Naive thymus-derived CD4-positive, alpha-beta T cell (primary cell): ENCODE data around the gene RIMS3. TPM values are rescaled to one million over a fixed set of nuclear protein-coding genes. Genes with fewer than 3 reads are reported as not detected.

ENCODE experiments used
- polyA plus RNA-seq, 2 donors: library from polyadenylated mRNA; unstranded; fragments of 300-500 nt; fragmentation: Illumina TruSeq; gene quantifications; one replicate each; pipeline ENCODE4 v1.2.3, GENCODE V29; 2021
- total RNA-seq, 6 experiments: library from RNA in 5 of 6; stranded (reverse) in 5 of 6; gene quantifications; 1 replicate in 5 of 6; 2 replicates in 1 of 6; pipeline ENCODE4 v1.2.3 and lab custom pipeline; 2021 to 2026

The RIMS3 gene
- total and polyA plus RNA-seq, 7 experiments from 2014 or later: 1.1 to 4.3 (median 2.2) TPM

Other genes with a start within 250 kb of the RIMS3 start
- 1 to 10 TPM; 2.2 to 8.3 (median 5.3) TPM for gene ZFP69B, start 215.2 kb downstream of the RIMS3 start, total RNA-seq
- gene ZFP69B, start 215.2 kb downstream of the RIMS3 start, polyA plus RNA-seq: 1 to 10 TPM; 3.0 to 3.6 TPM
- gene ZFP69, start 188.4 kb downstream of the RIMS3 start, total RNA-seq: 1 to 10 TPM; 2.7 to 4.3 (median 3.4) TPM
- 1 to 10 TPM; 4.1 to 7.8 TPM for gene ZFP69, start 188.4 kb downstream of the RIMS3 start, polyA plus RNA-seq
- gene EXO5, start 156.9 kb downstream of the RIMS3 start, total RNA-seq: 10 to 100 TPM in 2 of 5 experiments, 1 to 10 TPM in 3; 5.2 to 14.1 (median 8.6) TPM
- gene EXO5, start 156.9 kb downstream of the RIMS3 start, polyA plus RNA-seq: 1 to 10 TPM; 8.1 to 8.8 TPM
- gene ZNF684, start 134.0 kb downstream of the RIMS3 start, total RNA-seq: 1 to 10 TPM; 1.3 to 6.6 (median 3.7) TPM
- gene ZNF684, start 134.0 kb downstream of the RIMS3 start, polyA plus RNA-seq: 1 to 10 TPM; 2.5 to 3.6 TPM
- gene NFYC, start 26.0 kb upstream of the RIMS3 start, total RNA-seq: 10 to 100 TPM; 44.2 to 88.5 (median 73.6) TPM
- 10 to 100 TPM; 36.2 to 63.4 TPM for gene NFYC, start 26.0 kb upstream of the RIMS3 start, polyA plus RNA-seq
- under 1 TPM; 0.13 to 0.97 (median 0.24) TPM for gene KCNQ4, start 118.1 kb upstream of the RIMS3 start, total RNA-seq
- gene KCNQ4, start 118.1 kb upstream of the RIMS3 start, polyA plus RNA-seq: under 1 TPM in 1 of 2 donors, not detected in 1; 0.10 TPM
- gene CITED4, start 196.7 kb upstream of the RIMS3 start, total RNA-seq: 10 to 100 TPM; 20.5 to 42.8 (median 21.5) TPM
- gene CITED4, start 196.7 kb upstream of the RIMS3 start, polyA plus RNA-seq: 10 to 100 TPM; 28.9 to 37.9 TPM